ENCODE measurements around the gene ERBB3.

The ERBB3 gene

DNA sequence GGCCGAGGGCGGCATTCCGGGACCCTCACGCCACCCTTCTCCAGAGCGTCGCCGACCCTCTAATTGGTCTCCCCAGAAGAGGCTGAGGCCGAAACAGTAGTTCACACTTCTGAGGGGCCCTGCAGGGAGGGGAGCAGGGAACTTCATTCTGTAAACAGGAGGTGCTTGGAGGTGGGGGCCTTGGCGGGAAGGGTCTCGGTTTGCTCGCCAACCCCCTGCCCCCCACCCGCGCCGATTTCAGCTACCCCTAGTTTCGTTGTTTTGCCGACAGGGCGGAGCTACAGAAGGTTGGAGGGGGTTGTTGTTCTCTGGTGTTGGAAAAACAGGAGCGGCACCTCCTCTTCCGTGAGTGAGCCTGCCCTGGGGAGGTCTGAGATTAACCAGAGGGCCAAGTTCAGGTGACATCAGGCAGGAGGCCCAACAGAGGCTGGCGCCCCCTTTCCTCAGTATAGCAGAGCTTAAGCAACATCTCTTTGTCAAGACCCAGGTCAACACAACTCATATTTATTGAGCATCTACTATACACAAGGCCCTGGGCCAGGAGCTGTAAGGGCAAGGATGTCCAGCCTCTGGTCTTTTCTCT lies 682 bp downstream of the ERBB3 start:
- no peak for DNase-seq

DNA sequence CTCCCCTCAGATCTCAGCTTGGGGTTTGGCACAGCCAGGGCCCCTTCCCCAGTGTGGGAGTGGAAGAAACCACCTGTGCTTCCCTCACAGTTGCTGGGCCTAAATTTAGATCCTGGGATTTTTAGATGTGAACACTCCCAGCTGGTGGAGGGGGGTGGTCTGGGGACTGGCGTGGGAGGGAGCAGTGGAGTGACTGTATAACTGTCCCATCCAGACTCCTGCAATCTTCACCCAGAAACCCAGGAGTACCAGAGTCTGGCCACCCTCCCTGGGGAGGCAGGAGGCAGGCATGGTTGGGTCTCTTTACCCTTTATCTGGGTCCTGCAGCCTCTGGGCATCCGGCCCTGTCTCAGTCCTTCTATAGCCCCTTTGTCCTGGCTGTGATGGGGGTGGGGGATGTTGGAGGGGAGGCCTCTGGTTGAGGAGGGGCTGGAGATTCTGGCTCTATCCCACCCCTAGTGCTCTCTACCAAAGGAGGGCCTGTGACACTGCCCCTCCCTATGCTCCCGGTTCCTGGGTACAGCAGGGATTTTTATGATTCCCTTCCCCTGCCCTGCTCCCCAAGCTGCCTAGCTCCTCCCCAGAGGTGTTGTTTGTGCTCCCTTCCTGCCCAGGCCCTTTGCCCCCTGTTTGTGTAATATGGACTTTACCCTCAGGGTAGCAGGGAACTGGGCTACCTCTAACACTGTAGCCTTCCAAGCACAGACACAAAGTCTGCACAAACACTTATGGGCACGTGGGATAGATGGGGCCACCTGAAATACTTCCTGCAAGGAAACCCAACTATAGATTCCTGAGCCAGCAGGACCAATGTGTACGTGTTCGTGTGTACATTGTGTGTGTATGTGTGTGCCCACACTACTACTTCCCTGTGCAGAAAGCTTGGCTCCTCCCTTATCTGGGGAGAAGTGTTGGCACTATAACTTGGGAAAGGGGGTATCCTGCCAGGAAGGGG lies 1.7 kb downstream of the ERBB3 start:
- DNase-seq, result no peak

DNA sequence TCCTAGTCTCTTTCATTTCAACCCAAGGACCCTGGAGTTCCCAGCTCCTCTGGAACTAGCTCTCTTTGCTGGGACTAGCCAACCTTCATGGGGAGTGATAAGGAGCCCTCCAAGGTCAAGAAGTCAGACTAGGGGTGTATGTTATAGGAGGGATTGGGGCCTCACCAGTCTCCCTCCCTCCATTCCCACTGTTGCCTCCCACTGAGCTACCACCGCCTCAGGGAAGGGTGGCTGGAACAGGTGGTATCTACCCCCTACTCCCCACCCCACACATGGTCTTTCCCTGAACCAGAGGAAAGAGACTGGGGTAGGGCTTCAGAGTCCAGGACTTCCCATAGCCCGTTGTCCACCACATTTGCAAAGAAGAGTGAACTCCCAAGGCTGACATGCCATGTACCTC lies 2.4 kb downstream of the ERBB3 start:
- no peak for DNase-seq

DNA sequence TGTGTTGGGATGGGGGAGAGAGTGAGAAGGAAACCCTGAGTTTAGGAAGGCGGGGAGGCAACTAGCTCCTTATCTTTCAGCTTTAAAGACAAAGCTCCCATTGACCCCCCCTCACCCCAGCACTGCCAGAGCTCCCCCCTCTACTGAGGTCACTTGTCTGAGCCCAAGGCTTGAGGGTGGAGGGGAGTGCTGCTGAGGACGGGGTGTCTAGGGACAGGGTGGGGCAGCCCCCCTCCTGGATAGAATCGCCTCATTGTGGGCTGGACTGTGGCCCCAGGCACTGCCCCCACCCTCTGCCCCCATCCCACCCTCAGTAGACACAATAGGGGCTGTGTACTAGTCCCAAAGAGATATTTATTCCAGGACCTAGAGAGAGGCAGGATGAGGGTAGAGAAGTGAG lies 3.0 kb downstream of the ERBB3 start:
- no peak for DNase-seq

DNA sequence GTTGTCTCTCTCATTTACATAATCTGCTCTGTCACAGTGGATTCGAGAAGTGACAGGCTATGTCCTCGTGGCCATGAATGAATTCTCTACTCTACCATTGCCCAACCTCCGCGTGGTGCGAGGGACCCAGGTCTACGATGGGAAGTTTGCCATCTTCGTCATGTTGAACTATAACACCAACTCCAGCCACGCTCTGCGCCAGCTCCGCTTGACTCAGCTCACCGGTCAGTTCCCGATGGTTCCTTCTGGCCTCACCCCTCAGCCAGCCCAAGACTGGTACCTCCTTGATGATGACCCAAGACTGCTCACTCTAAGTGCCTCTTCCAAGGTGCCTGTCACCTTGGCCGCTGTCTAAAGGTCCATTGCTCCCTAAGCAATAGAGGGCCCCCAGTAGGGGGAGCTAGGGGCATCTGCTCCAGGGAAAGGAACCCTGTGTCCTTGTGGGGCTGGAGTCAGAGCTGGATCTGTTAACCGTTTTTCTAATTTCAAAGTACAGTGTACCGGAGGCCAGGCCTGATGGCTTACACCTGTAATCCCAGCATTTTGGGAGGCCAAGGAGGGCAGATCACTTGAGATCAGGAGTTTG lies 5.1 kb downstream of the ERBB3 start:
- no peak for DNase-seq

DNA sequence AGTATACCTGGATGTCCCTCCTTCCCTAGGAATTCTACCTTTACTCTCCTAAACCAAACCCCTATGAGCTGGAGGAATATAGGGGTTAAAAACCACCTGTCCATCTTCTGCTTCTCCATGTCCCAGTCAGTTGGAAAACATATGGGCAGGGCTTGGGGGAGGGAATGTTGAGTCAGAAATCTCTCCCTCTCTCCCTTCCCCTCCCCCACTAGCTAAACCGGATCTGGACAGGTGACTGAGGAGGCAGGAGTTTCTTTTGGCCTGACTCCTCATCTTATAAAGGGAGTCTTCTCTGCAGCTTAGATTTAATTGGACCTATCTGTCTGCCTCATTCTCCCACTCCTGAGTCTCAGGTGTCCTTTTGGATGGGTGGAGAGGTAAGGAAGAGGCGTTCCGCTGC lies 6.1 kb downstream of the ERBB3 start:
- DNase-seq, result no peak

DNA sequence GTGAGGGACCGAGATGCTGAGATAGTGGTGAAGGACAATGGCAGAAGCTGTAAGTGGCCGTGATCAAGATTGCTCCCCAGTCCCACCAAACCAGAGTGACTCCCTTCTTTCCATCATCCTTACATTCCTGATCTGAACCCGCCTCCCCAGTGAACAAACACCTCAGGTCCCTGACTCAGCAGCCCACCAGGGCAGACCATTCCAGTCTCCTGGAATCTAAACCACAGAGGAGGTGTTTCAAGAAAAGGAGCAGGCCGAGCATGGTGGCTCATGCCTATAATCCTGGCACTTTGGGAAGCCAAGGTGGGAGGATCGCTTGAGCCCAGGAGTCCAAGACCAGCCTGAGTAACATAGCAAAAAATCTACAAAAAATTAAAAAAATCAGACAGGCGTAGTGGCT lies 6.6 kb downstream of the ERBB3 start:
- no peak for DNase-seq

DNA sequence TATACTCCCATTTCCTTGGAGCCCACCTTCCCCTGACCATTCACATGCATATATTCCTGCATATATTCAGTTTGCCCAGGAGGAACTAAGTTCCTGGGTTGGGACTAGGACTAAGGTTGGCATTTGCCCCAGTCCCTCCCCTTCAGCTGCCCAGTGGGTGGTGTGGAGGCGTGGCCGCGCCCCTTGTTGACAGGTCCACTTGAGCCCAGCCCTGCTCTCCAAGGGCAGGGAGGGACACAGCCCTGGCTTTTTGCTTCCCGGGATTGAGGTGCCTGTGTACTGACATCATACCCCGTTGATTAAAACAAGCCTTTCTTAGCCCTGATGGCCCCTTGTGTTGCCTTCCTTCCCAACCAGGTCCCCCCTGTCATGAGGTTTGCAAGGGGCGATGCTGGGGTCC lies 7.3 kb downstream of the ERBB3 start:
- DNase-seq, result no peak

DNA sequence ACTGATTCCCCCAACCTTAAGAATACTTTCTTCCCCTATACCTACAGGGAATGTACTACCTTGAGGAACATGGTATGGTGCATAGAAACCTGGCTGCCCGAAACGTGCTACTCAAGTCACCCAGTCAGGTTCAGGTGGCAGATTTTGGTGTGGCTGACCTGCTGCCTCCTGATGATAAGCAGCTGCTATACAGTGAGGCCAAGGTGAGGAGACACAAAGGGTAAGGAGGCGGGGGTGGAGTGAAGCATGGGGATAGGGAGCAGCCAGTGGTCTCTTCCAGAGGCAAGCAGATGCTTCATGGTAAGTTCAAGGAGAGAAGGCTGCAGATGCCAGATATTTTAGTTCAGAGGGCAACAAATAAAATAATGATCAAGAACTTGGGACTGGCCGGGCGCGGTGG lies 17.8 kb downstream of the ERBB3 start:
- no peak for DNase-seq

DNA sequence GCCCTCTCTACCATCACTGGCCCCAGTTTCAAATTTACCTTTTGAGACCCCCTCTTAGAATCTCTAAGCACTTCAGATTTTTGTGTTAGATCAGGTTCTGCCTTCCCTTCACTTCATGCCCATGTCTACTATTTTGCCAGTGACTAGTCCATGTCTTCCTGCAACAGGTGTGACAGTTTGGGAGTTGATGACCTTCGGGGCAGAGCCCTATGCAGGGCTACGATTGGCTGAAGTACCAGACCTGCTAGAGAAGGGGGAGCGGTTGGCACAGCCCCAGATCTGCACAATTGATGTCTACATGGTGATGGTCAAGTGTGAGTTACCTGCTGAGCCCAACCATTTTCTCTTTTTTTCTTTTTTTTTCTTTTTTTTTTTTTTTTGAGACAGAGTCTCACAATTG lies 18.6 kb downstream of the ERBB3 start:
- DNase-seq, result no peak

DNA sequence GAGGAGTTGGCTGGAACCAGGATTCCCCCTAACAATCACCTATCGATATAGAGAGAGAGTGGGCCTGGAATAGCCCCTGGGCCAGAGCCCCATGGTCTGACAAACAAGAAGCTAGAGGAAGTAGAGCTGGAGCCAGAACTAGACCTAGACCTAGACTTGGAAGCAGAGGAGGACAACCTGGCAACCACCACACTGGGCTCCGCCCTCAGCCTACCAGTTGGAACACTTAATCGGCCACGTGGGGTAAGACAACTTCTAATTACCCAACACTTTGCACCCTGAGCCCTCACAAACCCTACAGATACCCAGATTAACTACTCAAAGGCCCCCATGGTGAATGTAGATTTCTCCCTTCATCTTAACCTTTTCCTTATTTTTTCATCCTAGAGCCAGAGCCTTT lies 19.8 kb downstream of the ERBB3 start:
- DNase-seq, result no peak

DNA sequence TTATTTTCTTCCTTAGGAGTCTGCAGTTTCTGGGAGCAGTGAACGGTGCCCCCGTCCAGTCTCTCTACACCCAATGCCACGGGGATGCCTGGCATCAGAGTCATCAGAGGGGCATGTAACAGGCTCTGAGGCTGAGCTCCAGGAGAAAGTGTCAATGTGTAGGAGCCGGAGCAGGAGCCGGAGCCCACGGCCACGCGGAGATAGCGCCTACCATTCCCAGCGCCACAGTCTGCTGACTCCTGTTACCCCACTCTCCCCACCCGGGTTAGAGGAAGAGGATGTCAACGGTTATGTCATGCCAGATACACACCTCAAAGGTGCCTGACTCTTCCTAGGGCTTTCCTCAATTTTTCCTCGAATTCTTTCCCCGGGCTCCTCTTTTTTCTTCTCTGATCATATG lies 21.1 kb downstream of the ERBB3 start:
- DNase-seq, result no peak

DNA sequence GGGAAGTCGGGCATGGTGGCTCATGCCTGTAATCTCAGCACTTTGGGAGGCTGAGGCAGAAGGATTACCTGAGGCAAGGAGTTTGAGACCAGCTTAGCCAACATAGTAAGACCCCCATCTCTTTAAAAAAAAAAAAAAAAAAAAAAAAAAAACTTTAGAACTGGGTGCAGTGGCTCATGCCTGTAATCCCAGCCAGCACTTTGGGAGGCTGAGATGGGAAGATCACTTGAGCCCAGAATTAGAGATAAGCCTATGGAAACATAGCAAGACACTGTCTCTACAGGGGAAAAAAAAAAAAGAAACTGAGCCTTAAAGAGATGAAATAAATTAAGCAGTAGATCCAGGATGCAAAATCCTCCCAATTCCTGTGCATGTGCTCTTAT lies 22.7 kb downstream of the ERBB3 start:
- no peak for DNase-seq

DNA sequence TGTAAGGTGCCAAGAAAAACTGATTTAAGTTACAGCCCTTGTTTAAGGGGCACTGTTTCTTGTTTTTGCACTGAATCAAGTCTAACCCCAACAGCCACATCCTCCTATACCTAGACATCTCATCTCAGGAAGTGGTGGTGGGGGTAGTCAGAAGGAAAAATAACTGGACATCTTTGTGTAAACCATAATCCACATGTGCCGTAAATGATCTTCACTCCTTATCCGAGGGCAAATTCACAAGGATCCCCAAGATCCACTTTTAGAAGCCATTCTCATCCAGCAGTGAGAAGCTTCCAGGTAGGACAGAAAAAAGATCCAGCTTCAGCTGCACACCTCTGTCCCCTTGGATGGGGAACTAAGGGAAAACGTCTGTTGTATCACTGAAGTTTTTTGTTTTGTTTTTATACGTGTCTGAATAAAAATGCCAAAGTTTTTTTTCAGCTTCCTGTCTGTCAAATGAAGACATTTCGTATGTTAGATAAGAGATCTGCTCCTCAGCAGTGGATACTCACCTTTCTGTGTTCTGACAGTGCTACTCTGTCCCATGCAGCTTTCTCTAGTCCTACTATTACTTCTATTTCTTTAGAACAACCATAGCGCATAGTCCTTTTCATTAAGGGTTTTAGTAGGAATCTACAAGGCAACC lies 23.2 kb downstream of the ERBB3 start:
- DNase-seq, result no peak

DNA sequence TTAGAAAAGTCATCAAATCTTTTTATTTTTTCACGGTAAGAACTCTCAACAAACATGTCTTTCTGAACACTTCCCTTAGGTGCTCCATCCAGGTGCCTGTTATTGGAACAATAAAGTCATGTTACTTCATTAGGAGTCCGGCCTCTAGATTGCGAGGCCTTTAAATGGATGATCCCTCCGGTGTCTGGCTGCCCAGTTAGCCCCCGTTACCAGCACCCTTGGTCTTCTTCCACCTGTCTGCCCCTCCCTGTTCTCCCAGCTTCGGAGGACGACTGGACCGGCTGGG lies 23.8 kb downstream of the ERBB3 start:
- DNase-seq, result no peak

DNA sequence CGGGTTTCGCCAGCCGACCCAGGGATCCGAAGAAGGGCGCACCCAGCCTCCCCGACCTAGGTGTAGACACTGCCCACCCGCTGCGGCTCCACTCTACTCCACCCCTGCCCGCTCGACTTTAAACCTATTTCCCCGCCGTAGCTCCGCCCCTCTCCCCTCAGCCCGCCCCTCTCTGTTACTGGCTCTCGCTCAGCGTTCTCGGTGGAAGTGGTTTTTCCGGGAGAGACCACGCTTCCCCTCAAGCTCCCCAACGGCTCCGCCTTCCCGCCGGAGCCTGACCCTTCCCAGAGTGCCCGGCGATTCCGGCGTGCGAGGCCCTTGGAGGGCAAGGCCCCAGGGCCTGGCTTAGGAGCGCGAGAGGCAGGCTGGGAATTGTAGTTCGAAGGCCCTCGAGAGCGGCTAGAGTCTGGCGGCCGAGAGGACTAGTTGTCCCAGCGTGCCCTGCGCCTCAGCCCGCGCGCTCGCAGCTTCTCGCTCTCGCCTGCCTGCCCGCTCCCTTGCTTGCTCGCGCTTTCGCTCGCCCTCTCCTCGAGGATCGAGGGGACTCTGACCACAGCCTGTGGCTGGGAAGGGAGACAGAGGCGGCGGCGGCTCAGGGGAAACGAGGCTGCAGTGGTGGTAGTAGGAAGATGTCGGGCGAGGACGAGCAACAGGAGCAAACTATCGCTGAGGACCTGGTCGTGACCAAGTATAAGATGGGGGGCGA lies 24.3 kb downstream of the ERBB3 start, which contains the start of gene PA2G4:
PA2G4 (plus strand) TSS at position 451 of the 706 bp plus-strand sequence; CDS start at position 630, 179 bp downstream.
- DNase-seq, result peak; percentile 93

DNA sequence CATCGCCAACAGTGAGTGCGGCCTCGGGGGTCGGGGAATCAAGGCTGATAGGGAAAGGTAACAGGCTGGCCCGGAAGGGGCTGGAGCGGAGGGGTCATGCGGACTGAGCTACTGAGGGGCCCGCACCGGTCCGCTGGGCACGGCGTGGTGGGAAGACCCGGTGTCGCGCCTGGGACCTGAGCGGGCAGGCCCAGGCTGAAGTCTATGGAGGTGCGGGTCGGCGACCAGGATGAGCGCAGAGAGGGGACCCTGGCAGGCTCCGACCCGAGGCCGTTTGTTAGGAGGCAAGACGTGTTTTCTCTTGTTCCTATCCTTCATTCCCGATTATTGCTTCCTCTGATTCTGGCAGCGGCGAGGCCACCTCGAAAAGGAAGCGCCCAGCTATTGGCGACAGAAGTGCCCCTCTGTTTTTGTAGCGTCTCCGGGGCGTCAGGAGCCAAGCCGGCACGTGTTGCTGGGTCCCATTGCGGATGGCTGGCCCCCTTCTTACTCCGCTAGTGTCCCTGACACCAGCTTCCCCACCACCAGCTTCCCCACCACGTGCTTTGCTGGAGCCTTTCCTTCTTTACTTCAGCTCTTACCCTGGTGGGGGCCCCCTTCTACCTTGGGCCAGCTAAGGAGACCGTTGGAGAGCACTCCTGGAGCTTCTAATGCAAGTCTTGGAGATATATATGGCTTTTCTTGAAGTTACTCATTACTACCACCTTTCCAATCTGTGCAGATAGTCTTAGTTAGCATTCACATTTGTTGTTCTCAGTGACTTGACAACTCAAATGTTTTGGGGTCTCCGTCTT lies 25.0 kb downstream of the ERBB3 start:
- DNase-seq, result no peak

DNA sequence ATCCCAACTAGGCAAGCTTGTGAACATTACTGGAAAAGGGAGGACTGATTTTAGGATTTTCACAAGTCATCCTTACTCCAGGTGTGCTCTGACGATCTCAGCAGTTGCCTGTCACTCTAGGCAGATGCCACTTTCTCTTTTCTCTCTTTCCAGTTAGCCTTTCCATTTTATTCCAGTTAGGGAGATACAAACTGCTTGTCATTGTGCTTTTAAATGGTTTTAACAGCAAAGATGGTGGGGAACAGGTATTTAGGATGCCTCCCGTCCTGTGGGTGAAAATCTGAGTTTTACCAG lies 25.6 kb downstream of the ERBB3 start:
- DNase-seq, result no peak

DNA sequence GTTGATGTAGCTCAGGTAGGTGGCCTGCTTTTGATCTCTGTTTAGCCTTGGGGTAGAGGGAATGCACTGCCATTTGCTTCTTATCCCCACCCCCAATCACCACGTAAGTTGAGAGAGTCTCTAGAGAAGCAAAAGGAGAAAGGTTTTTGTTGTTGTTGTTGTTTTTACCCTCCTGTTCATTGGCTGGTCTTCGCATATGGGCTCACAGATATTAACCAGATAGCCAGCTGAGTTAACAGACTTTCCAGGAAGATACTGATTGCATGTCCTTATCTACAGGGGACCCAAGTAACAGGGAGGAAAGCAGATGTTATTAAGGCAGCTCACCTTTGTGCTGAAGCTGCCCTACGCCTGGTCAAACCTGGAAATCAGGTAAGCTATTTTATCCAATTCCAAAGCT lies 27.3 kb downstream of the ERBB3 start:
- no peak for DNase-seq

DNA sequence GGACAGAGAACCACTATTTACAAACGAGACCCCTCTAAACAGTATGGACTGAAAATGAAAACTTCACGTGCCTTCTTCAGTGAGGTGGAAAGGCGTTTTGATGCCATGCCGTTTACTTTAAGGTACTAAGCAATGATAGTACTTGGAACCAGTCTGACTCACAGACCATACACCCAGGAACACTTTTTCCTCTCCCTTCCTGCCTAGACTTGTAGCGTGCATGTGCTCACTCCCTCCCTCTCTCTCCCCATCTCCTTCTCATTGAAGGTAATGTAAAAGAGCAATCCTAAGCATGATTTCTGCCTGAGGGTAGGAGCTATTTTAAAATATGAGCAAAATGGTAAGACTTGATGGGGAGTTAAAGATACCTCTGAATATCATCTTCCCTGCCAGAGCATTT lies 30.6 kb downstream of the ERBB3 start:
- DNase-seq, result no peak

DNA sequence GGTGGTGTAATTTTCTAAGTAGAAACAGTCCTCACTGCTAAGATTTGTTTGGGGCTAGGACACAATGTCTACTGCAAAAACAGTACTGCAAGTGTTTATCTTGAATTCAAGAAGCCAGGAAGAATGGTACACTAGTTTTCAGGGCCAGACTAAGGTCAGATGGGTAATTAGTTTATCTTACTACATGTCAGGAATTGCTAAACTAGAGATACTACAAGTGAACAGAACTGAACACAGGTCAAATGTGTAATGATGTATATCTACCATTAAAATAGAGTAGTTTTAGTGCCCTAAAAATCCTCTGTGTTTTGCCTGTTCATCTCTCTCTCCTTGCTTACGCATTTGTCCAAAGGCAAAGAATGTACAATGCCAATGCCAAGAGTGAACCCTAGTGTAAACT lies 34.1 kb downstream of the ERBB3 start:
- DNase-seq, result no peak

DNA sequence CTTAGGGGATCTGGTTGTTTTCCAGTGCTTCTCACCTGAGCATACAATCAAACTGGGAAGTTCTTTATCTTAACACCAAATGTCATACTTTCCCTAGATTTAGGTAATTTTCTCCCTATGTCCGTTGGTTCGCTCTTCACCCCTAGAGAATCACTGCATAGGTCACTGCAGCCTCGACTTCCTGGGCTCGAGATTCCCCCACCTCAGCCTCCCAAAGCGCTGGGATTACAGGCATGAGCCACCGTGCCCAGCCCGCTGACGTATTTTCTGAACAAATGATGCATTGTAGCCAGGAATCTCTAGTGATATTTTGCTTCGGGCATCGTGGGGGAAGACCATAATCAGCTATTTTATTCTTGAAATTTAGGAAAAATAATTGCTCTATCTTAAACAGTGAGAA lies 35.4 kb downstream of the ERBB3 start:
- DNase-seq, result no peak
